Natural killer cell (primary cell): ENCODE measurements around the gene ZNF576. TPM values are rescaled to one million over a fixed set of nuclear protein-coding genes. Genes with fewer than 3 reads are reported as not detected.

ENCODE experiments used
- ATAC-seq, 3 donors: fragments of 150-1000 bp in 2 of 3; fragments of 200-7000 bp in 1 of 3; cut with Tn5 transposase; 1 replicate in 1 of 3; 2 replicates in 2 of 3; pipeline ENCODE4 v1.10.0; 2021; ENCODE audit warnings: mild to moderate bottlenecking in 2 of 3, moderate library complexity in 2 of 3
- DNase-seq, 2 donors: peaks; one replicate each; pipeline versions ENCODE4 v3.0.0 to v3.0.0-alpha.2; 2013 to 2021; ENCODE audit warnings: mixed read lengths in 1 of 2
- H3K27ac ChIP-seq: one replicate; pipeline ENCODE4 v1.5.1; 2013; ENCODE audit warnings: mild to moderate bottlenecking, low read length
- H3K27me3 ChIP-seq: one replicate; pipeline ENCODE4 v1.6.1; 2013; ENCODE audit warnings: low read length; ENCODE audit not compliant: control insufficient read depth, insufficient read depth
- H3K36me3 ChIP-seq: one replicate; pipeline ENCODE4 v1.6.1; 2013; ENCODE audit warnings: low read length; ENCODE audit not compliant: control insufficient read depth, insufficient read depth
- H3K4me1 ChIP-seq: one replicate; pipeline ENCODE4 v1.6.1; 2013; ENCODE audit warnings: low read length; ENCODE audit not compliant: control insufficient read depth, insufficient read depth
- H3K4me3 ChIP-seq: one replicate; pipeline ENCODE4 v1.5.1; 2013; ENCODE audit warnings: low read length
- H3K9me3 ChIP-seq: one replicate; pipeline ENCODE4 v1.6.1; 2013; ENCODE audit warnings: low read length; ENCODE audit not compliant: control insufficient read depth, insufficient read depth
- H3K27ac Mint-ChIP-seq, 2 donors: one replicate each; pipeline ENCODE4 v1.8.0; 2022; ENCODE audit warnings: mild to moderate bottlenecking in 2 of 2, mixed read lengths in 2 of 2, moderate library complexity in 1 of 2
- H3K27me3 Mint-ChIP-seq, 2 donors: one replicate each; pipeline ENCODE4 v1.8.0; 2022; ENCODE audit warnings: low read depth in 2 of 2, mixed read lengths in 2 of 2
- H3K36me3 Mint-ChIP-seq: one replicate; pipeline ENCODE4 v1.8.0; 2022; ENCODE audit warnings: mixed read lengths
- H3K4me1 Mint-ChIP-seq, 2 donors: one replicate each; pipeline ENCODE4 v1.8.0; 2022; ENCODE audit warnings: mixed read lengths in 2 of 2
- H3K4me3 Mint-ChIP-seq: one replicate; pipeline ENCODE4 v1.8.0; 2022; ENCODE audit warnings: mild to moderate bottlenecking, moderate library complexity, mixed read lengths
- H3K9me3 Mint-ChIP-seq, 2 donors: one replicate each; pipeline ENCODE4 v1.8.0; 2022; ENCODE audit warnings: mixed read lengths in 2 of 2
- CTCF ChIP-seq: fragments of 200-600 bp; IDR thresholded peaks from one replicate; pipeline ENCODE4 v1.8.0; 2022; ENCODE audit warnings: antibody characterized with exemption
- WGBS: methylation state at CpG from one replicate; pipeline ENCODE4 v1.1.7; 2013; ENCODE audit warnings: missing lambda C conversion rate; ENCODE audit not compliant: insufficient coverage; 5-methylcytosine and 5-hydroxymethylcytosine counted together
- intact Hi-C: fragments of 100-400 bp; cut with micrococcal nuclease; formaldehyde crosslinking; loops from one replicate; pipeline ENCODE4 v1.14.2; 2022
- total RNA-seq, 4 donors: library from RNA; stranded (reverse); fragments of 120-200 nt in 1 of 4; gene quantifications; one replicate each; pipeline versions ENCODE4 v1.2.3 to v1.2.4, GENCODE V29; 2013 to 2022

Gene ZNF576
- total RNA-seq, 3 donors from 2014 or later (not counting 1 experiment from before 2014, with no cell fraction given) = 4.0 to 10.4 (median 5.8) TPM

- Histone ChIP-seq H3K27ac (peak within 1 kb of the TSS; percentile 96), H3K4me1 (peaks cover 18% of the 10 kb centered on the region), H3K4me3 (peak within 1 kb of the TSS; percentile 100), H3K9me3 (no peaks in the 10 kb centered on the region), H3K36me3 (no peaks in the 10 kb centered on the region), H3K27me3 (no peaks in the 10 kb centered on the region)
- peak within 1 kb of the TSS; percentile 99 for H3K4me3 Mint-ChIP-seq
- ATAC-seq = peak; percentile 92 to 95 (median 92)
- peak within 1 kb of the TSS; percentile 93 to 96 for H3K27ac Mint-ChIP-seq
- no peaks in the 10 kb centered on the region for H3K36me3 Mint-ChIP-seq
- no peaks in the 10 kb centered on the region for H3K9me3 Mint-ChIP-seq
- peaks cover 27 to 52% of the 10 kb centered on the region in 2 donors for H3K4me1 Mint-ChIP-seq
- H3K27me3 Mint-ChIP-seq = no peaks in the 10 kb centered on the region
- WGBS = under 1% methylated on average over 81 of the region's 81 CpGs
- TF ChIP-seq CTCF = no peak
- DNase-seq = peak; percentile 81 to 94
- intact Hi-C loops = loop anchor here (1.0 kb wide), 1 partner anchor 23 kb away; the partner anchor contains the start of genes IRGQ and ZNF576
Observed at GRCh38 chr19:43619262-43620060, 23.1 kb downstream of the ZNF576 start, which contains the start of gene ZNF428. Gene ZNF428 (minus strand): TSS chr19:43619629. CDS start chr19:43614304, 5,325 bp downstream.

GRCh38 chr19:43620061-43621001, 23.9 kb downstream of the ZNF576 start:
- intact Hi-C loops = no loop called here
- Mint-ChIP-seq H3K36me3 (no peaks in the 10 kb centered on the region), H3K4me1 (peaks cover 27 to 53% of the 10 kb centered on the region in 2 donors), H3K27me3 (no peaks in the 10 kb centered on the region), H3K9me3 (no peaks in the 10 kb centered on the region), H3K27ac (peak overlapping the region; percentile 93 to 96), H3K4me3 (peak overlapping the region; percentile 99)
- no peak for TF ChIP-seq CTCF
- no peak for ATAC-seq
- Histone ChIP-seq H3K27ac (peak overlapping the region; percentile 96), H3K36me3 (no peaks in the 10 kb centered on the region), H3K4me1 (peaks cover 26% of the 10 kb centered on the region), H3K9me3 (no peaks in the 10 kb centered on the region), H3K27me3 (no peaks in the 10 kb centered on the region), H3K4me3 (peak overlapping the region; percentile 100)
- peak; percentile 67 to 92 for DNase-seq
- 52% methylated on average over 23 of the region's 23 CpGs for WGBS

GRCh38 chr19:43622070-43622469, 25.7 kb downstream of the ZNF576 start:
- Histone ChIP-seq H3K4me3 (no peak overlapping the region), H3K36me3 (no peaks in the 10 kb centered on the region), H3K4me1 (peaks cover 29% of the 10 kb centered on the region), H3K27me3 (peaks cover 4% of the 10 kb centered on the region), H3K9me3 (no peaks in the 10 kb centered on the region), H3K27ac (no peak overlapping the region)
- no peak for TF ChIP-seq CTCF
- peaks cover 0 to 9% of the 10 kb centered on the region in 2 donors for H3K27me3 Mint-ChIP-seq
- no peak for ATAC-seq
- peaks cover 22 to 50% of the 10 kb centered on the region in 2 donors for H3K4me1 Mint-ChIP-seq
- no peak overlapping the region for H3K4me3 Mint-ChIP-seq
- H3K9me3 Mint-ChIP-seq = no peaks in the 10 kb centered on the region
- DNase-seq = no peak
- no peaks in the 10 kb centered on the region for H3K36me3 Mint-ChIP-seq
- H3K27ac Mint-ChIP-seq = peak overlapping the region in 1 of 2 donors; percentile 46
- 92% methylated on average over 3 of the region's 4 CpGs for WGBS
- intact Hi-C loops = no loop called here
